Hematopoietic multipotent progenitor cell treated with erythropoietin and hydrocortisone succinate and interleukin-3 and kit ligand, for 6 days (in vitro differentiated cells): ENCODE data around the gene NPB.

Source experiments
- DNase-seq: peaks from one replicate; pipeline ENCODE4 v3.0.0-alpha.2; 2015

Gene NPB

GRCh38 chr17:81870131-81870980 is 31.7 kb upstream of the NPB start:
- peak; percentile 52 for DNase-seq

- peak; percentile 25 for DNase-seq
Observed at GRCh38 chr17:81870981-81871386, 31.1 kb upstream of the NPB start, which contains the start of gene ARHGDIA. TSS of gene ARHGDIA (minus strand) at chr17:81871337. CDS start at chr17:81869930, 1,407 bp downstream.

GRCh38 chr17:81871387-81872230 is 30.4 kb upstream of the NPB start:
- peak; percentile 94 for DNase-seq

- no peak for DNase-seq
Observed at GRCh38 chr17:81877569-81877968, 24.5 kb upstream of the NPB start.

- no peak for DNase-seq
Observed at GRCh38 chr17:81878294-81878693, 23.7 kb upstream of the NPB start.

GRCh38 chr17:81879121-81879520 is 22.9 kb upstream of the NPB start:
- DNase-seq: no peak

GRCh38 chr17:81884520-81884919 is 17.5 kb upstream of the NPB start:
- DNase-seq: no peak

- no peak for DNase-seq
Observed at GRCh38 chr17:81884968-81885367, 17.1 kb upstream of the NPB start.

- no peak for DNase-seq
Observed at GRCh38 chr17:81885454-81885853, 16.6 kb upstream of the NPB start.

- DNase-seq: peak; percentile 79
Observed at GRCh38 chr17:81885869-81886548, 16.0 kb upstream of the NPB start.

- DNase-seq: peak; percentile 1
Observed at GRCh38 chr17:81888105-81888987, 13.7 kb upstream of the NPB start.

GRCh38 chr17:81888988-81889595 is 12.9 kb upstream of the NPB start:
- no peak for DNase-seq

GRCh38 chr17:81889602-81890001 is 12.4 kb upstream of the NPB start:
- no peak for DNase-seq

- peak; percentile 57 for DNase-seq
Observed at GRCh38 chr17:81890447-81891302, 11.4 kb upstream of the NPB start.

GRCh38 chr17:81891303-81891552 is 10.8 kb upstream of the NPB start:
- no peak for DNase-seq

- no peak for DNase-seq
Observed at GRCh38 chr17:81895400-81895799, 6.6 kb upstream of the NPB start.

GRCh38 chr17:81898029-81898866 is 3.8 kb upstream of the NPB start:
- no peak for DNase-seq

GRCh38 chr17:81898885-81899284 is 3.2 kb upstream of the NPB start:
- no peak for DNase-seq

GRCh38 chr17:81899514-81900166 is 2.4 kb upstream of the NPB start:
- no peak for DNase-seq
